ENCODE results near the gene DEAF1.

GRCh38 chr11:607971-608659, 86.9 kb downstream of the DEAF1 start:
- no peak for TF ChIP-seq CTCF (IDR thresholded peaks at IDR 0.05)
- no peak for TF ChIP-seq POLR2A (IDR thresholded peaks at IDR 0.05)
